GM18861 (cell line): ENCODE measurements around the gene DGKA.
"Not testable (repeated sequence)": the region's sequence is repeated elsewhere in the genome, so short reads cannot be mapped to it uniquely, and the experiment has no call there.

Source experiments
- ATAC-seq: cut with Tn5 transposase; IDR thresholded peaks from one replicate; pipeline ENCODE4 v1.9.1; 2021; ENCODE audit not compliant: unreplicated experiment

Gene DGKA

GRCh38 chr12:55930771-55931316 lies at the start of gene DGKA:
TSS of gene DGKA (plus strand) at chr12:55931162. CDS start at chr12:55936504, 5,342 bp downstream.
- no peak for ATAC-seq

- ATAC-seq: no peak
Observed at GRCh38 chr12:55885113-55885512, 45.8 kb upstream of the DGKA start.

DNA sequence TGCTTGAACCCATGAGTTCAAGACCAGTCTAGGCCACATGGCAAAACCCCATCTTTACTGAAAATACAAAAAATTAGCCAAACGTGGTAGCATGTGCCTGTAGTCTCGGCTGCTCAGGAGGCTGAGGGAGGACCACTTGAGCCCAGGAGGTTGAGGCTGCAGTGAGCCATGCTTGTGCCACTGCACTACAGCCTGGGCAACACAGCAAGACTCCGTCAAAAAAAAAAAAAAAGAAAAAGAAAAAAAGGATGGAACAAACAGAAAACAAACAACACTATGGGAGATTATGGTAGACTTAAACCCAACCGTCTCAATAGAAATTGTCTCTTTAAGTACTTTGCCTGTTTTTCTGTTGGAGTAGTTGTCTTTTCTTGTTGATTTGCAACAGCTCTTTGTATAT lies 39.7 kb upstream of the DGKA start:
- no peak for ATAC-seq

DNA sequence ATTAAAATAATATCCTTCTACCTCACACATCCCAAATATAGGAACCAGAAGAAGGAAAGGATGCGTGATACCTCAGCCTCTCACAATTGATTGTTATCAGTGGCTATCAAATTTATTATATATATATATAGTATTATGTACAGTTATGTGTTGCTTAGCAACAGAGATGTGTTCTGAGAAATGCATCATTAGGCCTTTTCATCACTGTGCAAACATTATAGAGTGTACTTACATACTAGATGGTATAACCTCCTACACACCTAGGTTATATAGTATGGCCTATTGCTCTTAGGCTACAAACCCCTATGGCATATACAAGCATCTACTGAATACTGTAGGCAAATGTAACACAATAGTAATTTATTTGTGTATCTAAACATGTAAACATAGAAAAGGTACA lies 37.2 kb upstream of the DGKA start:
- ATAC-seq: no peak

DNA sequence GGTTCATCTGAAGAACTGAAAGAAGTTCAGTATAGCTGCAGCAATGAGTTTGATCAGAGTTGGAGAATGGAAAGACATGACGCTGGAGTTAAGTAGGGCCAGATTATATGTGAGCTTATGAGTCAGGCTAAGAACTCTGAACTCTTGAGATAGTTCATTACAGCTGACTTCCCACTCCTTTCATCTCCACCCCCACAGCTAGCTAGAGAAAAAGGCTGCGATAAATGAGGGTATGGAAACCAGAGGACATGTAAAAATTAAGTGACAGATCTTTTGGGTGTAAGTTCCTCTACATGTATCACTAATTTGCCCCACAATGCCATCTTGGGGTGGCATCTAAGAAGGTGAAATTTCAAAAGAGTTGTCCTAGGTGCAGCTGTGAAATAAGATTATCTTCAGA lies 31.9 kb upstream of the DGKA start:
- no peak for ATAC-seq

GRCh38 chr12:55901881-55902490 lies 29.0 kb upstream of the DGKA start:
- no peak for ATAC-seq

- ATAC-seq: no peak
Observed at GRCh38 chr12:55906056-55906455, 24.9 kb upstream of the DGKA start.

- no peak for ATAC-seq
Observed at GRCh38 chr12:55908726-55909512, 22.0 kb upstream of the DGKA start.

DNA sequence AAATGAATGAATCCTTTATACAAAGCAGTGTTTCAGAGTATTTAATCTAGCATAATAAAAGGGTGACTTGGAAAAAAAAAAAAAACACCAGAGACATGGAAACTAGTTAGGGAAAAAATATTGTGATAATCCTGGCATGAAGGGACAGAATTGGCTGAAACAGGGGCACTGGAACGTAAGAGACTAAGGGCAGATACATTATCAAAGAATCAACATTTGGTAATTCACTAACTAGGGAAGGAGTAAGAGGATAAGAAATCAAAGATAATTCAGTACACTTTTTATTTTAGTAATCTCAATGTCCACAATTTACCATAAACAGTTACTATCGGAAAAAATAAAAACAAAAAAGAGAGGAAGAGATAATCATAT lies 21.5 kb upstream of the DGKA start:
- ATAC-seq: no peak

GRCh38 chr12:55912908-55913307 lies 18.1 kb upstream of the DGKA start:
- ATAC-seq: no peak

DNA sequence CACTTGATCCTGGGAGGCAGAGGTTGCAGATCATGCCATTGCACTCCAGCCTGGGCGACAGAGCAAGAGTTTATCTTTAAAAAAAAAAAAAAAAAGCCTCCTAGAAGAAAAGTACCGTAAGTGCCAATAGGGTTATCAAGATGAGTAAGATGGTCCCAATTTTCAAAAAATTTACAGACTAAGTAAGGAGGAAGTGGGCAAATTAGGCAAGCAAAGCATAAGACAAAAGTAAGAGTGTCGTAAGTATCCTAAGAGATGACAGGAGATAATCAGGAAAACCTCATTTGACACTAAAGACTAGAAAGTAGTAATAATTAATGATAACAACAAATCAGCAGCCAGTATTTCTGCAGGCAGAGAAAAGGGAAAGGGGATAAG lies 15.5 kb upstream of the DGKA start:
- no peak for ATAC-seq

- ATAC-seq: not testable (repeated sequence)
Observed at GRCh38 chr12:55919032-55919431, 11.9 kb upstream of the DGKA start.

GRCh38 chr12:55922126-55922525 lies 8.8 kb upstream of the DGKA start:
- no peak for ATAC-seq

- ATAC-seq: not testable (repeated sequence)
Observed at GRCh38 chr12:55923648-55924047, 7.3 kb upstream of the DGKA start.

DNA sequence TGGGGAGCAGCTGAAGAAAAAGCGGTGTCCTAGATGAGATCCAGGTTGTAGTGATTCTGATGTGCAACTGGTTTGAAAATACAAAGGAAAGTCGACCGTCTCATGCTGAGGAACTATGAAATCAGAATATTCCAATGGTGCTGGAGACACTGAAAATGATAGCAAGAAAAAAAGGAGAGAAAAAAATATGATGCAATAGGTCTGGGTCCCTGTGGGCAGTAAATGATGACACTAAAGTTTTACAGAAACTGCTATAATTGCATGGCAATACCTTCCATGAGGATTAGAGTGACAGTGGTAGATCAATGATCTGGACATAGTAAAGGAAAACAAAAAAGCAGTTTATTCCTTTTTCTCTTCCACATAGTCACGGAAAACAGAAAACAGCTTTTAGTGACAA lies 5.6 kb upstream of the DGKA start:
- ATAC-seq: no peak

DNA sequence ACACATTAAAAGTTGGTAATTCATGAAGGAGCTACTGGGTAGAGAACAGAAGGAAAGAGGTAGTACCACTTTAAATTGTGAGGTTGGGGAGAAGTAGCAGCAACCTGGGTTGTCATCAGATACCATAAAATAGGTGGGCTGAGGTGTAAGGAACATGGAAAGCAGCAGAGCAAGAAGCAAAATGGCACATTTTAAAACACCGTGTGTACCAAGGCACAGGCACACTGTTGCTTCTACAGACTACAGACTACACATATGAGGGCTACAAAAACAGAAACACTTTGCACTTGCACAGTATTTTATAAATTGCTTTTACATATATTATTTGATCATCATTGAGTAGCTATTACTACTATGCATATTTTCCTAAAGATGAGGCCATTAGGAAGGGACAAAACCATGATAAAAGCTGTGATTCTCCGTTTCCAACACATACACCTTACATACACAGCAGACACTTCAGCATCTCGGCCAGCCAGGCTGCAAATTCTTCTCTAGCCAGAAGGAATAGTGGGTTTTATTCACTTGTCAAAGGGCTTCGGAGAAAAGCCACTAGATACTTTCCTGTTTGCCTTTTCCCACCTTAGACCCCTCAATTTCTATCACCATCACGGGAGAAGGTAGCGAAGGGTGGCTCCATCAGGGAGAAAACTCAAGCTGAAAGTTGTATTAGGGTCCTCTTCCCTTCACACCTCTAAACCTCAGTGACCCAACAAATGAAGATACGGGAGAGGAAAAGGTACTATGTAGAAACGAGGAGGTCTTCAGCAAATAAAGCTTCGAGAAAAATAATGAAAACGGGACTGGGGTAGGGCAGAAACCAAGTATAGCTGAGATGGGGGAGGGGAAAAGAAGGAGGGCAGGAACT lies 4.9 kb upstream of the DGKA start:
- ATAC-seq: no peak

GRCh38 chr12:55926738-55927587 lies 4.0 kb upstream of the DGKA start:
- peak; percentile 25 for ATAC-seq

GRCh38 chr12:55927588-55928502 lies 3.1 kb upstream of the DGKA start, which contains the start of gene PYM1:
TSS of gene PYM1 (minus strand) at chr12:55927894. CDS start at chr12:55927761, 133 bp downstream.
- ATAC-seq: peak; percentile 33

DNA sequence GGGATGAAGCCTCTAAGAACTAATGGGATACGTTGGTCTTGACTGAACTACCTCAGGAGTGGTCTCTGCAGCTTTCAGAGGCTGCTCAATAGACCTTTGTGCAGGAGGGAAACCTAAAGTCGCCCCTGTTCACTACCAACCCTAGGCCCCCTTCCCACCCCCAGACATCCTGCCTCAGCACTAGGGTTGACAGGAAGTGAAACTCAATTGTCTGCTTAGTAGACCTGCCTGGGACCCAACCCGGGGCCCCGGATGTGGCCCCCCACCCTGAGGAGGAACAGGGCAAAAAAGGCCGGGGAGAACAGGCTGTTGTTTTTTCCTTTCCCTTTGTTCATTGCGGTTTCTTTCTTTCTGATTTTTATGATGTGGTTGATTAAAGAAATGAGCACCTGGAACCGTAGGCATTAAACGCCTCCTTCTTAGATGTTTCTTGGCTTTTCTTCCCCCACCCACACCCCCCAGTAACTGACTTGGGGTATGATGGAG lies 1.6 kb upstream of the DGKA start:
- peak; percentile 32 for ATAC-seq
